NCI-H1092 (cell line): Measurements from ENCODE around the gene PCDHB1.
A peak's percentile ranks its signal among the peaks of the same experiment; 100 is the strongest.
"Not testable (repeated sequence)": the region's sequence is repeated elsewhere in the genome, so short reads cannot be mapped to it uniquely, and the experiment has no call there.

ENCODE experiments used
- DNase-seq: peaks from one replicate; lab custom pipeline; 2025; lab: John Stamatoyannopoulos, UW

PCDHB1 gene

DNA sequence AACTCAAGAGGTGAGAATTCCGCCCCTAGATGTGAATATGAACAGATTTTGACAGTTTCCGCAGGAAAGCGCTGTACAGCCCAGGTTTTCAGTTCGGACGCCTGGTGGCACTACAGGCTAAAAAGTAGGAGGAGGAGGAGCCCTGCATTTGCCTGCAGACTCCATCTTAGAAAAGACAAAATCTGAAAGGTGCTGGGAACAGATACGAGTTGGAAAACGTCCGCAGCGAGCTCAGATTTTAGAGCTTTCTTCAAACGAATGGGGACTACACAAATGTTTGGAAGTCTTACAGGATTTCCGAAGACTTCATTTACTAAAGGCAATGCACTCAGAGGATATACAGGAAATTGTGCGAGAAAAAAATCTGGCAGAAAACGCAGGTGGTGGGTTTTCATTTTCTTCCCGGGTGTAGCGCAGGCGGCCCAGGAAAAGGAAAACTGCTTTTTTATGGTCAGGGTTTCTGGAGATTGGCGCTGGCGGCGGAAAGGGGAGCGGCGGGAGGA lies 33.4 kb downstream of the PCDHB1 start:
- no peak for DNase-seq

DNA sequence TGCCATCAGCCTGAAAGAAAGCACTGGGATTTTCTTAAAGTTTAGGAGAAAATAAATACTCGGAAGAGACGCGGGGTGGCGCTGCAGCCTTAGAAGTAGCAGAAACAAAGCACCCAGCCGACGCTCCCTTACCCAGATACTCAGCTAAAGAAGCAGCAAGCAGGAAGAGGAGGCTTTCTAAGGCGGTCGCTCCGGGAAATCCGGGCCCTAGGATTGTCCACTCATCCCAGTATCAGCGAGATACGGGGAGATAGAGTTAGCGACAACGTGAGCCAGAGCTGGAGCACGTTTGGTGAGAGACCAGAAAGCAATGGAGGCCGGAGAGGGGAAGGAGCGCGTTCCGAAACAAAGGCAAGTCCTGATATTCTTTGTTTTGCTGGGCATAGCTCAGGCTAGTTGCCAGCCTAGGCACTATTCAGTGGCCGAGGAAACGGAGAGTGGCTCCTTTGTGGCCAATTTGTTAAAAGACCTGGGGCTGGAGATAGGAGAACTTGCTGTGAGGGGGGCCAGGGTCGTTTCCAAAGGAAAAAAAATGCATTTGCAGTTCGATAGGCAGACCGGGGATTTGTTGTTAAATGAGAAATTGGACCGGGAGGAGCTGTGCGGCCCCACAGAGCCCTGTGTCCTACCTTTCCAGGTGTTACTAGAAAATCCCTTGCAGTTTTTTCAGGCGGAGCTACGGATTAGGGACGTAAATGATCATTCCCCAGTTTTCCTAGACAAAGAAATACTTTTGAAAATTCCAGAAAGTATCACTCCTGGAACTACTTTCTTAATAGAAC lies 43.5 kb downstream of the PCDHB1 start, which contains the start of gene PCDHB2:
Gene PCDHB2 (plus strand): TSS at position 135 of the 782 bp plus-strand sequence. CDS start 176 bp downstream, at position 311.
- DNase-seq, result peak; percentile 67

DNA sequence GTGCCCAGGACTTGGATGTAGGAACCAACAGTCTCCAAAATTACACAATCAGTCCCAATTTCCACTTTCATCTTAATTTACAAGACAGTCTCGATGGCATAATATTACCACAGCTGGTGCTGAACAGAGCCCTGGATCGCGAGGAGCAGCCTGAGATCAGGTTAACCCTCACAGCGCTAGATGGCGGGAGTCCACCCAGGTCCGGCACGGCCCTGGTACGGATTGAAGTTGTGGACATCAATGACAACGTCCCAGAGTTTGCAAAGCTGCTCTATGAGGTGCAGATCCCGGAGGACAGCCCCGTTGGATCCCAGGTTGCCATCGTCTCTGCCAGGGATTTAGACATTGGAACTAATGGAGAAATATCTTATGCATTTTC lies 44.1 kb downstream of the PCDHB1 start:
- no peak for DNase-seq

DNA sequence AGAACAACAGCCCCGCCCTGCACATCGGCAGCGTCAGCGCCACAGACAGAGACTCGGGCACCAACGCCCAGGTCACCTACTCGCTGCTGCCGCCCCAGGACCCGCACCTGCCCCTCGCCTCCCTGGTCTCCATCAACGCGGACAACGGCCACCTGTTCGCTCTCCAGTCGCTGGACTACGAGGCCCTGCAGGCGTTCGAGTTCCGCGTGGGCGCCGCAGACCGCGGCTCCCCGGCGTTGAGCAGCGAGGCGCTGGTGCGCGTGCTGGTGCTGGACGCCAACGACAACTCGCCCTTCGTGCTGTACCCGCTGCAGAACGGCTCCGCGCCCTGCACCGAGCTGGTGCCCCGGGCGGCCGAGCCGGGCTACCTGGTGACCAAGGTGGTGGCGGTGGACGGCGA lies 45.0 kb downstream of the PCDHB1 start:
- not testable (repeated sequence) for DNase-seq

DNA sequence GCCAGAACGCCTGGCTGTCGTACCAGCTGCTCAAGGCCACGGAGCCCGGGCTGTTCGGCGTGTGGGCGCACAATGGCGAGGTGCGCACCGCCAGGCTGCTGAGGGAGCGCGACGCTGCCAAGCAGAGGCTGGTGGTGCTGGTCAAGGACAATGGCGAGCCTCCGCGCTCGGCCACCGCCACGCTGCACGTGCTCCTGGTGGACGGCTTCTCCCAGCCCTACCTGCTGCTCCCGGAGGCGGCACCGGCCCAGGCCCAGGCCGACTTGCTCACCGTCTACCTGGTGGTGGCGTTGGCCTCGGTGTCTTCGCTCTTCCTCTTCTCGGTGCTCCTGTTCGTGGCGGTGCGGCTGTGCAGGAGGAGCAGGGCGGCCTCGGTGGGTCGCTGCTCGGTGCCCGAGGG lies 45.4 kb downstream of the PCDHB1 start:
- not testable (repeated sequence) for DNase-seq

DNA sequence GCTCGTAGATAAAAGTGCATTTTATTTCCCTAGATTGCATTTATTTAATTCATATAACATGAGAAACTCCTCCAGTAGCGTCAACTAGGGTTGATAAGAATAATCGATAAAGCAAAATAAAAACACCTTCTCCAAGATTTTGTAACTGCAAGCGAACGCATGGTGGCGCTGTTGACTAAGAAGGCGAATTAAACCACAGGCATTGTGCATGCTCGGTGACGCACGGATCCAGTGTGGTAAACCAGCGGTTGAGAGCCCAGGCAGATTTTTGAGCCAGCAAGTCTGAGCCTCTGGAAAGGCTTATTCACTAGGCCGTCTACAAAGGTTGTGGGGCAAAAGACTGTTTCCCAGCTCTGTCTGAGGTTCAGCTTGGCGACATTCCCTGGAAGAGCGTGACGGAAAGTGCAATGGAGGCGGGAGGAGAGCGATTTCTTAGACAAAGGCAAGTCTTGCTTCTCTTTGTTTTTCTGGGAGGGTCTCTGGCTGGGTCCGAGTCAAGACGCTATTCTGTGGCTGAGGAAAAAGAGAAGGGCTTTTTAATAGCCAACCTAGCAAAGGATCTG lies 49.1 kb downstream of the PCDHB1 start, which contains the start of gene PCDHB3:
Gene PCDHB3 (plus strand): TSS at position 231 of the 563 bp plus-strand sequence. CDS start 177 bp downstream, at position 408.
- no peak for DNase-seq

DNA sequence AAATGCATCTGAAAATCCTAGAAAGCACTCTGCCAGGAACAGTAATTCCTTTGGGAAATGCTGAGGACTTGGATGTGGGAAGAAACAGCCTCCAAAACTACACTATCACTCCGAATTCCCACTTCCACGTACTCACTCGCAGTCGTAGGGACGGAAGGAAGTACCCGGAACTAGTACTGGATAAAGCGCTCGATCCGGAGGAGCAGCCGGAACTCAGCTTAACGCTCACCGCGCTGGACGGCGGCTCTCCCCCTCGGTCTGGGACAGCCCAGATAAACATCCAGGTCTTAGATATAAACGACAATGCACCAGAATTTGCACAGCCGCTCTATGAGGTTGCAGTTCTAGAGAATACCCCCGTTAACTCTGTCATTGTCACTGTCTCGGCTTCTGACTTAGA lies 49.9 kb downstream of the PCDHB1 start:
- DNase-seq, result no peak

DNA sequence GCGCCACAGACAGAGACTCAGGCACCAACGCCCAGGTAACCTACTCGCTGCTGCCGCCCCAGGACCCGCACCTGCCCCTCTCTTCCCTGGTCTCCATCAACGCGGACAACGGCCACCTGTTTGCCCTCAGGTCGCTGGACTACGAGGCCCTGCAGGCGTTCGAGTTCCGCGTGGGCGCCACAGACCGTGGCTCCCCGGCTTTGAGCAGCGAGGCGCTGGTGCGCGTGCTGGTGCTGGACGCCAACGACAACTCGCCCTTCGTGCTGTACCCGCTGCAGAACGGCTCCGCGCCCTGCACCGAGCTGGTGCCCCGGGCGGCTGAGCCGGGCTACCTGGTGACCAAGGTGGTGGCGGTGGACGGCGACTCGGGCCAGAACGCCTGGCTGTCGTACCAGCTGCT lies 50.9 kb downstream of the PCDHB1 start:
- not testable (repeated sequence) for DNase-seq

DNA sequence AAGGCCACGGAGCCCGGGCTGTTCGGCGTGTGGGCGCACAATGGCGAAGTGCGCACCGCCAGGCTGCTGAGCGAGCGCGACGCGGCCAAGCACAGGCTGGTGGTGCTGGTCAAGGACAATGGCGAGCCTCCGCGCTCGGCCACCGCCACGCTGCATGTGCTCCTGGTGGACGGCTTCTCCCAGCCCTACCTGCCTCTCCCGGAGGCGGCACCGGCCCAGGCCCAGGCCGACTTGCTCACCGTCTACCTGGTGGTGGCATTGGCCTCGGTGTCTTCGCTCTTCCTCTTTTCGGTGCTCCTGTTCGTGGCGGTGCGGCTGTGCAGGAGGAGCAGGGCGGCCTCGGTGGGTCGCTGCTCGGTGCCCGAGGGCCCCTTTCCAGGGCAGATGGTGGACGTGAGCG lies 51.3 kb downstream of the PCDHB1 start:
- not testable (repeated sequence) for DNase-seq

DNA sequence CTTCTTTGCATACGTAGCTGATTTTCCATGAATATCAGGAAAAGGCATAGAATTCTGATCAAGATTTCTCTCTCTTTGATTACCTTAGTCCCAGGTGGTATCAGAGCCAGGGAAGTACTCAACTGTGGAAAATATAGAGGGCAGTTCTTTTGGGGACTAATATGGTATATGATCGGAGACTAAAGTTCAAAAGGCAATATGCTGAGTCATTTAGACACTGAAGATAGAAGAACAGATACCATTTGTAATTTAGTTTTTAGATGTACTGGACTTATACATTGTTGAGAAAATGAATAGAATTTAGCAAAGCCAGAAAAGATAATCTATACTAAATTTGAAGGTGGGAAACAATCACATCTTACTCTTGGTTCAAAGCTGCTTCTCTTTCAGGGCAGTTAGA lies 54.2 kb downstream of the PCDHB1 start:
- DNase-seq, result no peak
